ENCODE measurements around the gene ECPAS. TPM values are rescaled to one million over a fixed set of nuclear protein-coding genes. Genes with fewer than 3 reads are reported as not detected.

ECPAS gene
- total RNA-seq, 1 experiment from 2014 or later = 106 TPM

DNA sequence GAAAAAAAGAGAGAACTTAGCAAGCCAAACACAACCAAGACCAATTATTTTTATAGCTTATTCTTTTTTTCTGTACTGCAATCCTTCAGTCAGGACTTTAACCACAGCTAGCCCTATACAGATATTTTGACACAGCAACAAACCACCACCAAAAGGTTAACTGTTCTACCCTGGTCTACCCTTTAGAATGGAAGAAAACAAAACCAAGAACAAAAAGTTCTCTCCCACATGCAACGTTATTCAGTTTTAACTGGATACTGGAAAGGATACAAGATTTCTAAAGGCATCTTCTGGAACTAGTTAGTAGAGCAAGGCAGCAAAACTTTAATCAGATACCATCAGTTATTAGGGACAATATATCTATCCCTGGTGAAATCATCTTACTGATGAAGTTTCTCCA, 32.6 kb downstream of the ECPAS start:
- Histone ChIP-seq H3K14ac (ENCODE audit: insufficient read depth, low read length) (no peak overlapping the region), H2AFZ (ENCODE audit: low read length) (no peak overlapping the region), H3K4ac (ENCODE audit: low read depth, low read length) (no peak overlapping the region), H3T11ph (ENCODE audit: low read length) (no peak overlapping the region), H3K23me2 (ENCODE audit: insufficient read length, low read depth, low read length, poor library complexity, severe bottlenecking) (no peaks in the 10 kb centered on the region), H3K9ac (ENCODE audit: extremely low read depth, insufficient read length, low read length) (no peak overlapping the region), H3K9me3 (ENCODE audit: control insufficient read depth, low read depth, low read length) (no peaks in the 10 kb centered on the region), H3K79me2 (ENCODE audit: insufficient read depth, low read length) (peaks cover 19% of the 10 kb centered on the region; the same call in 1 of the 2 replicates), H2AK5ac (ENCODE audit: insufficient read length, low read length) (no peak overlapping the region), H3K56ac (ENCODE audit: insufficient read length, low read depth, low read length) (no peak overlapping the region), H3K4me1 (ENCODE audit: insufficient read depth, low read length) (peaks cover 9% of the 10 kb centered on the region; the same call in 1 of the 2 replicates), H4K20me1 (ENCODE audit: control insufficient read depth, insufficient read depth, insufficient read length) (peaks cover under 1% of the 10 kb centered on the region), H2BK5ac (ENCODE audit: insufficient read length, low read length) (no peak overlapping the region), H2BK12ac (ENCODE audit: insufficient read length, low read depth, low read length) (no peak overlapping the region), H4K91ac (ENCODE audit: insufficient read length, low read depth, low read length) (no peak overlapping the region), H4K8ac (replicated peaks; ENCODE audit: insufficient read length, low read depth, low read length) (no peak overlapping the region), H3K18ac (ENCODE audit: insufficient read length, low read depth, low read length) (no peak overlapping the region), H3K27ac (ENCODE audit: insufficient read length, low read depth, low read length) (no peak overlapping the region), H3K27me3 (ENCODE audit: insufficient read depth, low read length) (no peaks in the 10 kb centered on the region), H2BK15ac (ENCODE audit: low read depth, low read length) (no peak overlapping the region), H3K23ac (ENCODE audit: insufficient read length, low read depth, low read length) (no peak overlapping the region), H2BK120ac (ENCODE audit: low read depth, low read length, poor library complexity, severe bottlenecking) (no peak overlapping the region), H3K4me2 (ENCODE audit: insufficient read depth, insufficient read length, low read length) (no peak overlapping the region), H3K79me1 (ENCODE audit: insufficient read depth, low read depth, low read length, poor library complexity, severe bottlenecking) (peaks cover 17% of the 10 kb centered on the region), H2BK20ac (ENCODE audit: low read depth, low read length, poor library complexity, severe bottlenecking) (no peak overlapping the region), H4K5ac (ENCODE audit: insufficient read length, low read depth, low read length) (no peak overlapping the region)
- no peak for DNase-seq
- H3K4me3 Mint-ChIP-seq = no peak overlapping the region
- H3K9me3 Mint-ChIP-seq = no peaks in the 10 kb centered on the region
- H3K27ac Mint-ChIP-seq = no peak overlapping the region
- H3K36me3 Mint-ChIP-seq (ENCODE audit: insufficient read depth in 1 of 3, low read depth in 3 of 3) = peaks cover 8 to 16% (median 12%) of the 10 kb centered on the region in 3 experiments
- no peaks in the 10 kb centered on the region for H3K27me3 Mint-ChIP-seq (ENCODE audit: low read depth)
- TF ChIP-seq CTCF (conservative IDR thresholded peaks at IDR 0.05) = no peak
- H3K4me1 Mint-ChIP-seq = peaks cover 13% of the 10 kb centered on the region in 2 experiments
- no CpG with 5 or more reads among the region's 1 CpG for WGBS (ENCODE audit: extremely low coverage, insufficient read length, low lambda C conversion rate)
